Right lobe of liver (tissue), 4 donors: ENCODE data around the gene FAM168A.

ENCODE experiments used
- CTCF ChIP-seq, 4 donors: fragments of 200-600 bp in 3 of 4; fragments of 450-650 bp in 1 of 4; IDR thresholded peaks; one replicate each; pipeline versions ENCODE4 v1.5.1 to v1.8.0; 2016 to 2022; ENCODE audit warnings: antibody characterized with exemption in 4 of 4, mild to moderate bottlenecking in 2 of 4
- POLR2A ChIP-seq: fragments of 450-650 bp; IDR thresholded peaks from one replicate; pipeline ENCODE4 v1.6.1; 2017; ENCODE audit warnings: antibody characterized with exemption, mild to moderate bottlenecking
- donor health status: DM: no; HTN: no; CAD: no.
- donor health status: DM: no; HTN: no; CAD: no.
- donor health status: DM: no; HTN: yes; CAD: no.

GRCh38 chr11:73388265-73389133 is 209.4 kb downstream of the FAM168A start:
- no peak for TF ChIP-seq POLR2A
- TF ChIP-seq CTCF (IDR thresholded peaks at IDR 0.05) = no peak
